HG03520 (cell line): ENCODE measurements around the gene OR2D2.
A peak's percentile ranks its signal among the peaks of the same experiment; 100 is the strongest.
"Not testable (repeated sequence)": the region's sequence is repeated elsewhere in the genome, so short reads cannot be mapped to it uniquely, and the experiment has no call there.

Experiments used
- ATAC-seq: cut with Tn5 transposase; IDR thresholded peaks from one replicate; pipeline ENCODE4 v1.9.1; 2021; ENCODE audit warnings: mild to moderate bottlenecking, moderate library complexity; ENCODE audit not compliant: unreplicated experiment

Gene OR2D2

GRCh38 chr11:6887711-6888110 lies 4.6 kb downstream of the OR2D2 start:
- not testable (repeated sequence) for ATAC-seq

- ATAC-seq, result no peak
Observed at GRCh38 chr11:6882751-6883150, 9.5 kb downstream of the OR2D2 start.

GRCh38 chr11:6876914-6877313 lies 15.4 kb downstream of the OR2D2 start:
- no peak for ATAC-seq

GRCh38 chr11:6876325-6876724 lies 16.0 kb downstream of the OR2D2 start, which contains the start of gene OR10A4:
OR10A4 (plus strand) TSS chr11:6876625; CDS start chr11:6876648, 23 bp downstream.
- no peak for ATAC-seq

- ATAC-seq, result no peak
Observed at GRCh38 chr11:6875761-6876160, 16.5 kb downstream of the OR2D2 start.

- no peak for ATAC-seq
Observed at GRCh38 chr11:6871278-6871677, 21.0 kb downstream of the OR2D2 start.

GRCh38 chr11:6864438-6864837 lies 27.9 kb downstream of the OR2D2 start:
- no peak for ATAC-seq

- no peak for ATAC-seq
Observed at GRCh38 chr11:6862961-6863360, 29.3 kb downstream of the OR2D2 start, which contains the start of gene OR10A2. OR10A2 (plus strand) TSS chr11:6863057; CDS start chr11:6869755, 6,698 bp downstream.

- peak; percentile 92 for ATAC-seq
Observed at GRCh38 chr11:6856871-6857270, 35.4 kb downstream of the OR2D2 start.

- ATAC-seq, result no peak
Observed at GRCh38 chr11:6855971-6856541, 36.2 kb downstream of the OR2D2 start.

GRCh38 chr11:6854801-6855200 lies 37.5 kb downstream of the OR2D2 start:
- ATAC-seq, result not testable (repeated sequence)

GRCh38 chr11:6850526-6850925 lies 41.8 kb downstream of the OR2D2 start:
- no peak for ATAC-seq

GRCh38 chr11:6845383-6845782 lies 46.9 kb downstream of the OR2D2 start, which contains the start of gene OR10A5:
OR10A5 (plus strand) TSS chr11:6845683; CDS start chr11:6845683, 0 bp downstream.
- no peak for ATAC-seq

GRCh38 chr11:6844356-6844755 lies 47.9 kb downstream of the OR2D2 start:
- ATAC-seq, result no peak

GRCh38 chr11:6843670-6844069 lies 48.6 kb downstream of the OR2D2 start:
- no peak for ATAC-seq

GRCh38 chr11:6841694-6842093 lies 50.6 kb downstream of the OR2D2 start:
- no peak for ATAC-seq
